ENCODE data around the gene CYP1A2.

The CYP1A2 gene

DNA sequence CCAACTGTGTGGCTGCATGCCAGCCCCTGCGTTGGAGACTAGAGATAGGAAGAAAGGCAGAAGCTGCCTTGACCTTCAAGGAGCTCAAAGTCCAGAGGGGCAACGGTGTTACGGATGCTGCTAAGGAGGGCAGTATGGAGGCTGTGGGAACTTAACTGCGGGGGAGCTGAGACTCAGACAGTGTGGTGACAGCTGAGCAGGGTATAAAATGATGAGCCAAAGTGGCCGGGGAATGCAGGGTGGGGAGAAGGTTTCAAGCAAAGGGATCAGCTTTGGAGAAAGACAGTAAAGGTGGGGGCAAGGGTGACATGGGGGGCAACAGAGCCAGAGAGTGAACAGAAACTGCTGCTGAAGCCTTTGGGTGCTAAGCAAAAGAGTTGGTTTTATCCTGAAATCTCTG lies 6.2 kb upstream of the CYP1A2 start:
- no peak for DNase-seq (ENCODE audit: low read depth)

DNA sequence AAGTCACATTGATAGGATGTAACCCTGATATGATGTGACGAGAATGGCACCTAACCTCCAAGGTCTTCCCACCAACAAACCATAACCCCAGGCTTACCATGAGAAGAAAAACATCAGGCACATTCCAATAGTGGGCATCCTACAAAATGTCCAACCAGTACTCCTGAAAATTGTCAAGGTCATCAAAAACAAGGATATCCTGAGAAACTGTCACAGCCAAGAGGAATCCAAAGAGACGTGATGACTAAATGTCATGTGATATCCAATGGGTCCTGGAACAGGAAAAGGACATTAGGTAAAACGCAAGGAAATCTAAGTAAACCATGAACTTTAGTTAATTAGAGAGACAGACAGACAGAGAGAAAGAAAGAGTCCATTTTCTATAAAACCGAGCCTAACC lies 2.3 kb upstream of the CYP1A2 start:
- no peak for DNase-seq (ENCODE audit: low read depth)

DNA sequence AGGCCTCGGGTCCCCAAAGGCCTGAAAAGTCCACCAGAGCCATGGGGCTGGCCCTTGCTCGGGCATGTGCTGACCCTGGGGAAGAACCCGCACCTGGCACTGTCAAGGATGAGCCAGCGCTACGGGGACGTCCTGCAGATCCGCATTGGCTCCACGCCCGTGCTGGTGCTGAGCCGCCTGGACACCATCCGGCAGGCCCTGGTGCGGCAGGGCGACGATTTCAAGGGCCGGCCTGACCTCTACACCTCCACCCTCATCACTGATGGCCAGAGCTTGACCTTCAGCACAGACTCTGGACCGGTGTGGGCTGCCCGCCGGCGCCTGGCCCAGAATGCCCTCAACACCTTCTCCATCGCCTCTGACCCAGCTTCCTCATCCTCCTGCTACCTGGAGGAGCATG lies 1.2 kb downstream of the CYP1A2 start:
- no peak for DNase-seq (ENCODE audit: low read depth)

DNA sequence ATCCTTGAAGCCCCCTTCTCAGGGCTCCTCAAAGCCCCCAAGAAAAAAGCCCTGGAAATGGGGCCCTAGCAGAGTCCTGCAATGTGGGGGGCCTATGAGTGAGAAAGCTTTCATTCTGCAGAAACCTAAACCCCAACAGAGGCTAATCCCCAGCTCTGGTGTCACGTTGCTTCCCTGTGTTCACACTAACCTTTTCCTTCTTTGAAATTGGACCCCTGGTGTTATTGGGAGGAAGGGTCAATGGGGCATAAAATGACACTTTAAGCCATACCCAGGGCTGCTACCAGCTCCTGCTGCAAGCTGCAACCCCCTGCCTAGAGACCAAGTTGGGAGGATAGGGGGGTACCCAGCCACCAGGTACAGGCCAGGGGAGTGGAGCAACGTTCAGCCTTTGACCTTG lies 2.1 kb downstream of the CYP1A2 start:
- no peak for DNase-seq (ENCODE audit: low read depth)

DNA sequence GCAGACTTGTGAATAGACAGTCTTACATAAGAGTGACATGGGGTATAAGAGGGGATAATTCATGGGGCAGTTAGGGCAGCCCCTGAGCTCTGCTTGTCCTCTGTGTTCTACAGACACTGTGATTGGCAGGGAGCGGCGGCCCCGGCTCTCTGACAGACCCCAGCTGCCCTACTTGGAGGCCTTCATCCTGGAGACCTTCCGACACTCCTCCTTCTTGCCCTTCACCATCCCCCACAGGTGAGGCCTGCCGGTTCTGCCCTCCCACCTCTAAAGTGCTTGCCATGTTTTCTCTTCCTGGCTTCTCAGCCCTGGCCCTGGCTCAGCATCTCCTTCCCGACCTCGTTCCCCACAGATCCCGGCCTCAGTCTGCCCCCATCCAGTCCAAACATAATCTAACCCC lies 3.4 kb downstream of the CYP1A2 start:
- DNase-seq (ENCODE audit: low read depth), result no peak

DNA sequence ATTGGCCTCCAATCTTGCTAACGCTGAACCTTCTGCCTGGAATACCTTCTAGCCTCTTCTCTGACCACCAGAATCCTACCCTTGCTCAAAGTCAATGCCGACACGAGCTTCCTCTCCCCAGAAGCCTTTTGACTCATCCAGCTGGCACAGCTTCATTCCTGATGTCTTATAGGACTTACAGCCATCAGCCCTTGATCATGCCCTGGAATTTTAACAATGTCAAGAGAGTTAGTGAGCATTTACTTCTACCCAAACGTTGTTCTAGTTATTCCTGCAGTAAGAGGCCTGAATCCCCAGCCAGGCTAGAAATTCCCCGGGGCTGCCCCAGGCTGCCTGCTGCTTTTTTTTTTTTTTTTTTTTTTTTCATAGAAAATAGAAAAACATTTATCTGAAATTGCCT lies 3.9 kb downstream of the CYP1A2 start:
- DNase-seq (ENCODE audit: low read depth), result no peak

DNA sequence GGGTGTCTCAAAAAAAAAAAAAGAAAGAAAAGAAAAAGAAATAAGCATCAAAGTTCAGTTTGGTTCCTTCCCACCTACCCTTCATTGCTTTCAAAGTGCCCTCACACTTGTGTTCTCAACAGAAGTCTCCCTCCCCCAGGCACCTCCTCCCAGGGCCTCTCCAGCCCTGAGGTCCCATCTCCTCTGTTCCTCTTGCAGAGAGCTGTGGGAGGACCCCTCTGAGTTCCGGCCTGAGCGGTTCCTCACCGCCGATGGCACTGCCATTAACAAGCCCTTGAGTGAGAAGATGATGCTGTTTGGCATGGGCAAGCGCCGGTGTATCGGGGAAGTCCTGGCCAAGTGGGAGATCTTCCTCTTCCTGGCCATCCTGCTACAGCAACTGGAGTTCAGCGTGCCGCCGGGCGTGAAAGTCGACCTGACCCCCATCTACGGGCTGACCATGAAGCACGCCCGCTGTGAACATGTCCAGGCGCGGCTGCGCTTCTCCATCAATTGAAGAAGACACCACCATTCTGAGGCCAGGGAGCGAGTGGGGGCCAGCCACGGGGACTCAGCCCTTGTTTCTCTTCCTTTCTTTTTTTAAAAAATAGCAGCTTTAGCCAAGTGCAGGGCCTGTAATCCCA lies 6.1 kb downstream of the CYP1A2 start:
- no peak for DNase-seq (ENCODE audit: low read depth)

DNA sequence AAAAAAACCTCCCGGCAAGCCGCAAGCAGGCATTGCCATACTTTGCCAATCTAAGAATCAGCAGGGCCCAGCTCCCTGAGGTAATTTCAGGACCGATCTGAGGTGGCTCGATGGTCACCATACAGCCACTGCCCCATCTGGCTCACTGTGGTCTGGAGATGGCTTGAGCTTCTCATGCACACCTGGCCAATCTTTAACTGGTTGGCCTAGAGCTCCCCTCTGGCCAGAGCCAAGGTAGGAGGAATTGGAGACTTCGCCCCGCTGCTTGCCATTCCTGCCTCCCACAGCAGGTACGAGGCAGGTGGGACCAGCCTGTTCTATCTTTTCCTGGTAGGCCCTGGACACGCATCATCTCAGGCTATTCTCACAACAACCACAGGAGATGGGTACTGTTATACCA lies 10.1 kb downstream of the CYP1A2 start:
- no peak for DNase-seq (ENCODE audit: low read depth)

DNA sequence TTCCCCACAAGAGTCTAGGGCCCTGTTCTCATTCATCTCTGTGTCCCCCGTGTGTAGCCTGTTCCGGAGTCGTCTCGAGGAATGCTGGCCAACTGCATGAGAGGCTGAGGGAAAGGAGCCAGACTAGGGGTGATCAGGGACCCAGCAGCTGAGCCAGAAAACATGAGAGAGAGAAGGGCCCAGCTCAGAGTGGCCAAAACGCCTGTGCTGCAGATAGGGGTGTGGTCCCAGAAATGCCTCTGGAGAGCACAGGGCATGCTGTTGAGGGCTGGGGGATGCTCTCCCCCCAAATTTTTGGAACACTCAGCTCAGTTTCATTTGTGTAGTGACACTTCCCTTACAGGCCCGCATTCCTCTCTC lies 14.1 kb downstream of the CYP1A2 start:
- DNase-seq (ENCODE audit: low read depth), result no peak

DNA sequence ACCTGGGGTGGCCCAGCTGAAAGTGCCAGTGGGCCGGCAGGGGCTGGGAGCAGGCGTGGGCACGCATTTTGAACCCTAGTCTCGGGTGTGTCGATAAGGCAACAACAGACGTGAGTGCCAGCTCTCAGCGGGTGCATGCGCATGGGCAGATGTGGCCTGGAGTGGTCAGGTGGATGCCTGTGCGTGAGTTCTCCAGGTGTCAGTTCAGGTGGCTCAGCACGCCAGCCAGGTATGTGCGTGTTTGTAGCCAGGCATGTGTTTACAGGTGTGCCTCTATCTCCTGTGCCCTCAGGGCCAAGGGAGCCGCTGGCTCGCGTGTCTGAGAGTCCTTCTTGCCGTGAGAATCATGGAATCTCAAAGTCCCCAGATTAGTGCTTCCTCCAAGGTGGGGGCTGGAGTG lies 14.8 kb downstream of the CYP1A2 start:
- DNase-seq (ENCODE audit: low read depth), result no peak

DNA sequence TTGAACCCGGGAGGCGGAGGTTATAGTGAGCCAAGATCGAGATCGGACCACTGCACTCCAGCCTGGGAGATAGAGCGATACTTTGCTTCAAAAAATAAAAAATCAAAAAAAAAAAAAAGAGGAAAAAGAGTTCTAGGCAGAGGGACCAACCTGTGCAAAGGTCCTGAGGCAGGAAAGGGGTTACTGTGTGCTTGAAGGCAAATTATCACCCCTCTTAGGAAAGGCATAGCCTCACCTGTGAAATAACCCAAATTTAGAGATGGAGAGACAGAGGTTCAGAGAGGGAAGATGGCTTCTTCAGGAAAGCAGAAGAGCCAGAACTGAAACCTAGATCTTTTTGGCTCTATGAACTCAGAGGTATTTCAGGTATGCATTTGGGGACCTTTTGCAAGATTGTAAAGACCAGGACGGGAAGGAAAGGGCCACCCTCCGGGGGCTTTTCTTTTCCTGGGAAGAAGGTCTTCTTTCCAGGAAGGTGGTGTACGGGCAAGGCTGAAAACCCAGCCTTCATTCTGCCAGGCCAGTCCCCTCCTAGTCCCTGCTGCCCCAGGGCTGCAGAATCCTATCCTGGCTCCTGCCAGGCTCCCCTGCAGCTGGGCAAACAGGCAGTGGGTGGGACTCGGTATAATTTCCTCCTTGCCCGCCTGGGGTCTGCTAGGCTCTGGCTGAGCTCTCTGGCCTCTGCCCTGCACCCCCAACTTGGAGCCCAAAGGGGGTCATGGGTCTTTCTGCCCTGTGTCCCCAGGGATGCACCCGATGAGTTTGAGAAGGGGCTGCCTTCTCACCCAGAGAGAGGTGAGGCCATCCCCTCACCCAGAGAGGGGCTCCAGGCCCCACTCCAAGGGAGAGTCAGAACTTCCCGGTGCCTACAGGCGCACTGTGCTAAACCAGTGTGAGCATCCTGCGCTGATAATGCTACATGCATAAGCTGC lies 18.8 kb downstream of the CYP1A2 start:
- no peak for DNase-seq (ENCODE audit: low read depth)

DNA sequence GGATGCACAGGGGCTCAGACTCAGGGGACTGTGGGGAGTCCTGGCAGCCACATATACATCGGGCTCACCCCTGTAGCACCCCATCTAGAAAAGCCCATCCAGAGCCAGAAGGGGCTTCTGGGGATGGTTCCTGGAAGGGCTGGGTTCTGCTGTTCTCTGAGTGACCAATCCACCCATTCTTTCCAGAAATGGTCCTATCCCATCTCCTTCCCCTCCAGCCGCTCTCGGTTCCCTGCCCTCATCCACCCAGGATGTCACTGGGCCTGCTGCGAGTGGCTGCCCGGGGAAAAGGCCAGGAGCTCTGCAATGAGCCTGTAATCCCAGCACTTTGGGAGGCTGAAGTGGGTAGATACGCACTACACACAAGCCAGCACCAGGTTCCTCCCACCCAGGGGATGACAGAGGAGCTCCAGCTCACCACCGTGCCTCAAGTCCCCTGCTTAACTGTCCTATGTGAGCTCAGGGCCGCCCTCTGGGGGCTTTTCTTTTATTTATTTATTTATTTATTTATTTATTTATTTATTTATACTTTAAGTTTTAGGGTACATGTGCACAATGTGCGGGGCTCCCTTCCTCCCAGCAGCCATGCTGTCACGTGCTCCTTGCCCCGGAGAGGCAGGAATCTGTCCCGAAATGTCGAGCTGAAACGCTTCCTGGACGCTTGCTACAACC lies 19.6 kb downstream of the CYP1A2 start:
- DNase-seq (ENCODE audit: low read depth), result no peak

DNA sequence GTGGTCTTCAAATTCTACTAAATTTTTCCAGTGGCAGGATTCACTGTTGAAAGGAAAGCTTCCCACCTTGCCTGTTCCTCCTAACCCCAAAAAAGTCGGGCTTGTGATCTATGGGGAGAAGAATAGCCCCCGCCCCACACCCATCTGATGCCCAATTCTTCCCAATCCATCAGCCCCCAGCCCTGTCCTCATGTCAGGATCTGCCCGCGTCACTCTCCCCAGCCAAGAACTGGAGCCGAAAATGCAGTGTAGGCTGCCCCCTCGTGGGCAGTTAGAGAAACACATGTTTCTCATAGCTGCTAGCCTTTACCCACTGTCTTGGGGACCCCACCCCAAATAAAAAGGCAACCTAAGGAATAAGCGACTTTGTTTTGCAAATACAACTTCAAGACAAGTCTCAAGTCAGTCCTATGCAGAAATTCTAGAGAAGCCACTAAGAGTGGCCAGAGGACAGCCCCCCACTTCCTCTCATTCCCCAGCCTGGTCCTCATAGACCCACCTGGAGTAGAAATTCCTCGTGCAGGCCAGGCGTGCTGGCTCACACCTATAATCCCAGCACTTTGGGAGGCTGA lies 20.2 kb downstream of the CYP1A2 start:
- no peak for DNase-seq (ENCODE audit: low read depth)

DNA sequence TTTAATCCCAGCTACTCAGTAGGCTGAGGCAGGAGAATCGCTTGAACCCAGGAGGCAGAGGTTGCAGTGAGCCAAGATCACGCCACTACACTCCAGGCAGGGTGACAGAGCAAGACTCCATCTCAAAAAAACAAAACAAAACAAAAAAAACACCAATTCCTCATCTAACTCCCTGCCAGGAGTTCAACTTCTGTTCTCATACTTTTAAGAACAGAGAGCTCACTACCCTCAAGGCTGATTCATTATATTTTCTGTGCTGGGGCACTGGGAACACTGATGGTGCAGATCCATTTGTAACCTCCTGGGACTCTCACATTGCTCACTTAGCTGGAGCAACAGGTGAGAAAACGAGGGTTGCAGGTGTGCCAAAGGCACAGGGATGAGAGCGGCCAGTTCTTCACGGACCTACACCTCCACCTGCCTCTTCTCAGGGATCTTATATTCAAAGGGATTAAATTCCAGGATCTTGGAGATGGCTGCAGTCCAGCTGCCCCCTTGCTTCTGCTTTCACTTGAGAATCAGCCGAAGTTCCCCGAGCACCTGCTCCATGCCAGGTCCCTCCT lies 20.9 kb downstream of the CYP1A2 start:
- DNase-seq (ENCODE audit: low read depth), result no peak

DNA sequence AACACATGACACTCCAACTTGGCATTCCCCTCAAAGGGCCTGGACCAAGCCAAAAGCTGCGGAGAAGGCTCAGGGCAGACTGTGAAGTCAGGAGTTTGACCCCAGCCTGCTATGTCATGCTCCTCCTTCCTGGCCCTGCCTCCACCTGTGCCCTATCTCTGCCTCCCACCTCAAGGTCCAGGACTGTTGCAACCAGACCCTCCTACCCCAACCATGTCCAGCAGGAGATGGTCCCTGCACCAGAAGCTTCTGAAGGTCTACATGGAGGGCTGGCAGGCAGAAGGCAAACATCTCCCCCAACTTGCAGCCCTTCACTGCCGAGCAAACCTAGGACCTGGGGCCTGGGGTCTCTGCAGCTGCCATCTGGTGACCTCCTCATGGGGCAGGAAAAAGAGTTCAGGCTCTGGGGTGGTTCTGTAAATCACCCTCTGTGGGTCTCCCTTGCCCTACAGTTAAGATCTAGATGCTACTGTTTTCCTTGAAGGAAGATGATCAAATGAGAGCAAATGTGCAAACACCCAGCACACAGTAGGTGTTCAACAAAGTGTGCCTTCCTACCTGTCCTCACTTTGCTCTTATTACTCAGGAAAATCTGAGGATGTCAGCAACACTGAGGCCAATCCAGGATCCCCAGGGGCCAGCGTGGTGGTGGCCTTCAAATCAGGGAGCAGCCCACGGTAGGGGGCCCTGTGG lies 21.7 kb downstream of the CYP1A2 start:
- no peak for DNase-seq (ENCODE audit: low read depth)

DNA sequence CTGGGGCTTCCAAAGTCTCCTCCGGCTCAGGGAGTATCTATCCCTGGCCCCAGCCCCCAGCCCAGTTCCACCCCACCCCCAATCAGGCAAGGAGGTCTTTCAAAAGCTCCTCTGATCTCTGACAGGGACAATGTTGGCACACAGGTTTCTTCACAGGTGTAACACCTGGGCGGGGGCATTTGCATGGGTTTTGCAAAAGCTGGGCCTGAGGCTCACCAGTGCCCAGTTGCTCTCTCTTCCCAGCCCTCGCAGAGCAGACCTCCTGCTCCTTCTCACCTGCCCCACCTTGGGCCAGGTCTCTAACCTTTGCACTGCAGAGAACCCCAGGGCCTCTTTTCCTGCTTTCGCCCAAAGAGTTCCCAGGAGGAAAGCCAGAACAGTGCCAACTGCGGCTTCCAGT lies 24.7 kb downstream of the CYP1A2 start:
- DNase-seq (ENCODE audit: low read depth), result no peak

DNA sequence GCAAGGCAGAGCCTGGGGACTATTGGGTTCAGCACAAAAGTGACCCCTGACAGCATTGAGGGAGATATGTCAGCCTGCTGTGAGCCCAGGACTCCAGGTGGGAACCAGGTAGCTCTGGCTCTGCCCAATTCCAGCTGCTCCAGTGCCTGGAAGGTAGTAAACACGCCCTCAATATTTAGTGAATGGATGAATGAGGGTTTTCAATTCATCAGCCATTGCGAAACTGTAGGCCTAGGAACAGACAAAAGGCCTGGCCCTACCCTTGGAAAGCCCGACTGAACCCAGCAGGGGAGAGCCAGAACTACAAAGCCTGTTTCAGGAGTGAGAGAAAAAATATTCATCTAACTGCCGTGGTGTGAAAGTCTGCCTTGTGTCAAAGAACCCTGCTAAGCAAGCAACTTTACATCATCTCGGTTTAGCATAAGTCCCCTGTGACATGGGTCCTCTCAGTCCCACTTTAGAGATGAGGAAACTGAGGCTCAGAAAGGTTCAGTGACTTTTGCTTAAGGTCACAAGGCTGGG lies 25.1 kb downstream of the CYP1A2 start:
- no peak for DNase-seq (ENCODE audit: low read depth)

DNA sequence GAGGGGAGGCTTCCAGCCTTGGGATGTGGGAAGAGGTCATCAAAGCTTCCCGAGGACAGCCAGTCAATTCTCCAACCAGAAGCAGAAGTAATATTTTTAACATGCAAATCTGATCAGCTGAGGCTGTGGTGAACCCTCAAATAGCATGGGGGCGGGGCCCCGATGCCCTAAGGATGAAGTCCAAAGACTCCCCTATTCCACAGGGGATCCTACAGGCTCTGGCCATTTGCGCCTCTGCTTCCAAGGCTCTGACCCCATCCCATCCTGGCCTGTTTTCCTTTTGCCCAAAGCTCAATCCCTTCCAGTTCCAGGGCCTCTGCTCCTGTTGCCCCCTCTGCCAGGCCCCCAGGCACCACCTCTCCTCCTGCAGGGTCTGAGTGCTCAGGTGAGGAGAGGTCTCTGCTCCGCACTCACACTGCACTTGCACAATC lies 26.5 kb downstream of the CYP1A2 start:
- DNase-seq (ENCODE audit: low read depth), result no peak

DNA sequence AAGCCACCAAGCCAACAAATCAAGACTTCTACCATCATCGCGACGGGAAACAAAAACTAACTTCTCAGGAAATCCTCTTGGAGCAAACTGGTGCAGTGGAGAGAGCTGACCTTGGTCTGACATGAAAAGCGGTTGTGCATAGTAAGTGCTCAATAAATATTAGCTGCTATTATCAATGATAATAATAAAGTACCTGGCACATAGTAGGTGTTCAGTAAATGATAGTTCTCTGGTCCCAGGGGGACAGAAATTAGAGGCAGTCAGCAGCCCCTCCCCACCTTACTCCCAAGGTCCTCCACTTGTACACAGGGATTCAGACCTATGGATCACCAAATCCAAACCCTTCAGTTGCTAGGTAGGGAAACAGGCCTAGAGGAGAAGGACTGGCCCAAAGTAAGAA lies 27.2 kb downstream of the CYP1A2 start:
- DNase-seq (ENCODE audit: low read depth), result no peak

DNA sequence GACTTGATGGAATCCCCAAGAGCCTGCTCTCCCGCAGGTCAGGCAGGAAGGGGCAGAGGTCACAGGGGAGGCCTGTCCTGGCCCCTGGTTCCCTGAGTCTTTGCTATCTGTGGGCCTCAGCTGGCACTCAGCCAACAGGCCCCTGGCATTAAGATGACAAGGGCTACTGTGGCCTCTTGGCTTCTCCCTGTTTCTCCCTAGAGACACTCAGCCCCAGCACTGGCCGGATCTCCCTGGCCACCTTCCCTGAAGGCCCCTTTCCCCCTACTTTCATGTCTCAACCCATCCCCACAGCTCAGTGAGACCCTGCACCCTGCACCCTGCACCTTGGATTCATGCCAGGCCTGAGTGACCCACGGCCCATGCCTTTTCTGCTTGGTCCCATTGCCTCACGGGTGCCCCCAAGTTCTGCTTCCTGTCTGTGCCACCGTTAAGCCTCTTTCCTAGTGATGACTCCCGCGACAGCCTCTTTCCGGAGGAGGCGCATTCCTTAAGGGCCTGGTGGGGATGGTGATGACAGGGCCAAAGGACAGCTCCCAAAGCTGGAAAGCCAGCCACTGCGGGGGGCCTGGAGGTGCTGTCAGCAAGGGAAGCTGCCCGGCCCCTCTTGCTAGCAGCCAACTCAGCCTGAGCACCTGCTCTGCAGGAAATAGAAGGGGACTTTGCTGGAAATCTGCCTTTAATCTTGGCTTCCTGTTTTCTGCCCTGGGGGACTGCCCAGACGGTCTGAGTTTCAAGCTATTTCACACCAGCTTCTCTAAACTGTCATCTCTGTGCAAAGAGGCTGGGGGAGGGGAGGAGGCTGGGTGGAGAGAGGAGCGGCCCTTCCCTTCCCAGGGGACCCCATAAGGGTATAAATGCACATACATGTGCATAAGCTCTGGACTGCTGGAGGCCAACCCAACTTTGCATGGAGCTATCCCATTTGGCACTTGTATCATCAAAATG lies 28.4 kb downstream of the CYP1A2 start:
- DNase-seq (ENCODE audit: low read depth), result no peak

All from non-pigmented ciliary epithelial cell (primary cell).